D721Med (cell line): ENCODE results near the gene RRM1.

ENCODE experiments used
- DNase-seq: peaks from one replicate; pipeline ENCODE4 v3.0.0; 2011; ENCODE audit warnings: low spot score; ENCODE audit not compliant: insufficient read length
- FAIRE-seq: peaks from 2 replicates; lab custom pipeline; 2011; peaks lifted over from hg19 to GRCh38; lab: Jason Lieb, UNC
- TF ChIP-seq, protein P1 (sequence below): IDR thresholded peaks from 2 replicates; pipeline ENCODE4 v1.5.1; 2012; ENCODE audit warnings: mild to moderate bottlenecking, control low read depth; ENCODE audit not compliant: insufficient read depth; ENCODE audit errors: missing control alignments

The RRM1 gene

DNA sequence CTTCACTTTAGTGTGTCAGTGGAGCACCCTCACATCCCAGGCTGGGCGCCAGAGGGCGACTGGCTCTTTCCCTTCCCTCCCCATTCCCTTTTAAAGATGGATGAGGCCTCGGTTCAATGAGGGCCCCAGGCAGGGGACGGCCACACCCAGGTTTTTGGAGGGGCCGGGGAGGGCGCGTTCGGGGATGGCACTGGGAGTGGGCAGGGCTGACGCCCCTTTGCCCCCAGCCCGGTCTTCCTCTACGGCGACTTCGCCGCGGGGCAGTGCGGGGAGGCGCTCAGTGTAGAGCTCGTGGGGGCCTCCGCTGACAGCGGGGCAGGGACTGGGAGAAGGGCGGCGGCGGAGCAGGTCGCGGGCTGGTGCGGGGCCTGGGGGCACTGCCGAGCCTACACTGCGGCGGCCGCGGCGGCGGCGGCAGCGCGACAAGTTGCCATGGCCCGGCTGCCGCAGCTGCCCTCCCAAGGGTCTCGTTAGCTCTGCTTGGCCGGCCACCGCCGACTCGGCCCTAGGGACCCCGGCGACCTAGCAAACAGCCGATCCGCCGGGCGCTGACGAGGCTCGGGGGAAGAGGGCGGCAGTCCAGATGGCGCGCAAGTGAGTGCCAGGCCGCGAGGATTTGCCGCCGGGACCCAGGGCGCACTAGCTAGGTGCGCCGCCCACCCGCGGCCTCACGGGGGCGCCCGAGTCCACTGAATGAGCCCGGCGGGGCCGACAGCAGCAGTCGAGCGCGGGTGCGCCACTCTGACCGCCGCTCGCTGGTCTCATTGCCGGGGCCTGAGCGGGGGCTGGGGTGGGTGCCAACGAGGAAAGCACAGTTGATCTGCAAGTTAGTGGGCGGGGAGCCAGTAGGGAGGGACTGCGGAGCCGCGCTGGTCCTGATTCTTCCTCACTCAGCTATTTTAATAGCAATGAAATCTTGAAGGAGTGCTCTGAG is 92.7 kb downstream of the RRM1 start:
- TF ChIP-seq, protein P1, sequence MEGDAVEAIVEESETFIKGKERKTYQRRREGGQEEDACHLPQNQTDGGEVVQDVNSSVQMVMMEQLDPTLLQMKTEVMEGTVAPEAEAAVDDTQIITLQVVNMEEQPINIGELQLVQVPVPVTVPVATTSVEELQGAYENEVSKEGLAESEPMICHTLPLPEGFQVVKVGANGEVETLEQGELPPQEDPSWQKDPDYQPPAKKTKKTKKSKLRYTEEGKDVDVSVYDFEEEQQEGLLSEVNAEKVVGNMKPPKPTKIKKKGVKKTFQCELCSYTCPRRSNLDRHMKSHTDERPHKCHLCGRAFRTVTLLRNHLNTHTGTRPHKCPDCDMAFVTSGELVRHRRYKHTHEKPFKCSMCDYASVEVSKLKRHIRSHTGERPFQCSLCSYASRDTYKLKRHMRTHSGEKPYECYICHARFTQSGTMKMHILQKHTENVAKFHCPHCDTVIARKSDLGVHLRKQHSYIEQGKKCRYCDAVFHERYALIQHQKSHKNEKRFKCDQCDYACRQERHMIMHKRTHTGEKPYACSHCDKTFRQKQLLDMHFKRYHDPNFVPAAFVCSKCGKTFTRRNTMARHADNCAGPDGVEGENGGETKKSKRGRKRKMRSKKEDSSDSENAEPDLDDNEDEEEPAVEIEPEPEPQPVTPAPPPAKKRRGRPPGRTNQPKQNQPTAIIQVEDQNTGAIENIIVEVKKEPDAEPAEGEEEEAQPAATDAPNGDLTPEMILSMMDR: peak; percentile 83
- FAIRE-seq: no peak
- peak; percentile 31 for DNase-seq
